Activated CD4-positive, alpha-beta T cell treated with anti-CD3 and anti-CD28 coated beads, Interleukin-2, amount 50 U/mL, for 24 hours (primary cell): ENCODE measurements around the gene RHOT2.
"Not testable (repeated sequence)": the region's sequence is repeated elsewhere in the genome, so short reads cannot be mapped to it uniquely, and the experiment has no call there.

ENCODE experiments used
- DNase-seq, 2 donors: peaks; one replicate each; pipeline ENCODE4 v3.0.0-alpha.2; 2020; ENCODE audit warnings: low read depth in 1 of 2, low spot score in 1 of 2

The RHOT2 gene

GRCh38 chr16:680967-681745 is 13.2 kb downstream of the RHOT2 start:
- no peak for DNase-seq

- DNase-seq = no peak
Observed at GRCh38 chr16:681746-682427, 14.0 kb downstream of the RHOT2 start.

DNA sequence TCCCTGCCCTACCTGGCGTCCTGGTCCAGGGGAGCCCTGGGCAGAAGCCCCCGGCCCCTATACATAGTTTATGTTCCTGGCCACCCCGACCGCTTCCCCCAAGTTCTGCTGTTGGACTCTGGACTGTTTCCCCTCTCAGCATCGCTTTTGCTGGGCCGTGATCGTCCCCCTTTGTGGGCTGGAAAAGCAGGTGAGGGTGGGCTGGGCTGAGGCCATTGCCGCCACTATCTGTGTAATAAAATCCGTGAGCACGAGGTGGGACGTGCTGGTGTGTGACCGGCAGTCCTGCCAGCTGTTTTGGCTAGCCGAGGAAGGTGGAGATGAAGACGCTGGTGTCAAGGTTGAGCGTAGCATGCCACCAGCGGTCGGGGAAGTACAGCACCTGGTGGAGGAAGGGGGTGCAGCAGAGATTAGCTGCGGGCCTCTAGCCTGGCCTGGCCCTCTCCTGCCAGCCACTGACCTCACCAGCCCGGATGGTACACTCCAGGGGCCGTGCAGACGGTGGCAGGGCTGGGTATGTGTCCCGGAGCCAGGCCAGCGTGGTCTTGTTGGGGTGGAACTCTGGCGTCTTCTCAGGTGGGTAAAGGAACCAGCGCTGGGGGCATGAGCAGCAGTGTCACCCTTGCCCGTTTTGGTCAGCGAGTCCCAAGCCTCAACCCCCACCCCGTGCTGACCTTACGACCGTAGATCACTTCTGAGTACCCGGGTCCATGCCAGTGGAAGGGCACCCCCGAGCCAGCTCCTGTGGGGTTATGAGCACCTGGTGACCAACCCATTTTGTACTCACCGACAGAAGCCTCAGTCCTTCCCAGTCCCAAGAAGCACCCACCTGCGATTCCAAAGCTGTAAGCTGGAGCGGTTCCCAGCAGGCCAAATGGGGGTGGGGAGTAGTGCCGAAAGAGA is 14.8 kb downstream of the RHOT2 start:
- DNase-seq = no peak

GRCh38 chr16:683396-684070 is 15.6 kb downstream of the RHOT2 start:
- DNase-seq = no peak

DNA sequence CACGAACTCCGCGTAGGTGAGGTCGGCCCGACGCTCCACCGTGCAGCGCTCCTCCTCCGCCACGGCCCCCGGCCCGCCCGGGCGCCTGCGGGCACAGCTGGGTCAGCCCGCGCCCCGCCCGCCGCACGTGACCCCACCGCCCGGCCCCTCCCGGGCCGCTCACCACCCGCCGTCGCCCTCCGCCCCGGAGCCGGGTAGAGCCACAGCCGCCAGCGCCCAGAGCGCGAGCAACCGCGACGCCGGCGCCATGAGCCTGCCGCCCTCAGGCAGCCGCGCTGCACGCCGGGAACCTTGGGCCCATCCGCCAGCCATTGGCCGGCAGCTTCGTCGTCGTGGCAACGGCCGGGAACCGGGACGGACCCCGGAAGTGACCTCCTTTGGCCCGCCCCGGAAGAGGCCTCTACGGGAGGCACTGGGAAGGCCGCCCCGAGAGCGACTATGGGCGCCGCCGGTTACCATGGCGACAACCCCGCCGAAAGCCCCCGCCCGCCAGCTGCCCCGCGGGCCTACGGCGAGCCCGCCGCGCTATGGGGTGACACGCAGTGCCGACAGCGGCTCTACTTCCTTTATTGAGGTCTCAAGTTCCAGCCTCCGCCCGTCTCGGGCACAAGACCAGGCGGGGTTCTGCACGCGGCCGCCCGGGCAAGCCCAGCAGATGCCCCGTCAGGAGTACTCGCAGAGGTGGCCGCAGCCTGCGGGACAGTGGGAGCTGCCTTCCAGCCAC is 16.3 kb downstream of the RHOT2 start, which contains the start of gene JMJD8:
Gene JMJD8 (minus strand): TSS at position 264 of the 724 bp plus-strand sequence. CDS start 15 bp downstream, at position 249.
- DNase-seq = peak; percentile 92 to 96

- no peak for DNase-seq
Observed at GRCh38 chr16:684961-685696, 17.2 kb downstream of the RHOT2 start.

GRCh38 chr16:685967-686366 is 18.0 kb downstream of the RHOT2 start:
- DNase-seq = no peak

GRCh38 chr16:686459-687260 is 18.7 kb downstream of the RHOT2 start:
- DNase-seq = no peak

- no peak for DNase-seq
Observed at GRCh38 chr16:687499-687898, 19.6 kb downstream of the RHOT2 start.

- no peak for DNase-seq
Observed at GRCh38 chr16:689175-689897, 21.4 kb downstream of the RHOT2 start.

GRCh38 chr16:691242-691641 is 23.3 kb downstream of the RHOT2 start:
- not testable (repeated sequence) for DNase-seq

DNA sequence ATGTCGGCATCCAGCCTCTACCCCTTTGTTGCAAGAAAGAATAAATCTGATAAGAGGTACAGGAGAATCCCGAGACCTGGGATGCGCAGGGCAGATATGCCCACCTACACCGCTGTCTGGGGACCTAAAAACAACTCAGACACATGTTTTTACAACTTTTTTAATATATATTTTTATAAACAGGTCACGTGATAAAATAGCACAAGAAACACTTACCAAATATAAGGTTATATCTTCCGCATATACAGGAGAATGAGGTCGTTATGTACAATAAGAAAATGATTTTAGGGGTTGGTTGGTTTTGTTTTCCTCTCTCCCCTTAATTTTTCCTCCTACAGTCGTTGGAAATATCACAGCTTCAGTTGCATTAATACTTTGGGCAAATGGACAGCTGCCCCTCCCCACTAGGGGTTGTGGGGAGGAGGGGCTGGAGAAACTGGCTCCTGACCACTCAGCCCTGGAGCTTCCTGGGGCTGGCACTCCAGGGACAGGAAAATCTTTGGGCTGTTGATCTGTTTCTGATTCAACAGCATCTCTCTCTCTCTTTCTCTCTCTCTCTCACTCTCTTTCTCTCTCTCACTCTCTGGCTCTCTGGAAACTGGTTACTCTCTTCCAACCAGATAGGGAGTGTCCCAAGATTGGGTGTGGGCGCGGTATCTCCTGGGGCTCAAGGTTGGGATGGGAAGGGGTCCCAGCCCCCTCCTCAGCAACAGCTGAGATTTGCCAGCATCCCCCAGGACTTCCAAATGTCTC is 24.6 kb downstream of the RHOT2 start:
- no peak for DNase-seq

- no peak for DNase-seq
Observed at GRCh38 chr16:693364-693763, 25.4 kb downstream of the RHOT2 start.

DNA sequence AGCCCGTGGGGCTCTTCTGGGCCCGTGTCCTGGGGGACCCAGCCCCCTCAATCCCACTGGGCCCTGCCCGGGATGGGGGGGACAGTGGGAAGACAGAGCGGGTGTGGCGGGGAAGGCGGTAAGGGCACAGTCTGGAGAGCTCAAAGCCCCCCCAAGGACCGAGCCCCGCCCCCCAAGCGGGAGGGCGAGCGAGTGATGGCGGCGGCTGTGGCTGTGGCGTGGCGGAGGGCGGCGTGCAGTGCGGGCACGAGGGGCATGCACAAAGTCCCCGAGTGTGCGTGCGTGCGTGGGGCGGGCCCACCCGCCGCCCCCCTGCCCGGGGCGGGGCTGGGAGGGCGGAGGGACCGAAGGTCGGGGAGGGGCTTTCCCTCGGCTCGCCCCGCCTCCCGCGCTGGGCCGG is 25.8 kb downstream of the RHOT2 start:
- no peak for DNase-seq

GRCh38 chr16:694187-694862 is 26.4 kb downstream of the RHOT2 start:
- no peak for DNase-seq

- no peak for DNase-seq
Observed at GRCh38 chr16:694863-695354, 27.0 kb downstream of the RHOT2 start.
